Measurements from ENCODE around the gene ZNF662. TPM values are rescaled to one million over a fixed set of nuclear protein-coding genes. Genes with fewer than 3 reads are reported as not detected.
A peak's percentile ranks its signal among the peaks of the same experiment; 100 is the strongest.

ZNF662 gene
- total and polyA plus RNA-seq, 9 of the 15 experiments (the other 6 are each of a cell fraction or from before 2014, with no cell fraction given): 0.07 to 0.55 (median 0.27) TPM

DNA sequence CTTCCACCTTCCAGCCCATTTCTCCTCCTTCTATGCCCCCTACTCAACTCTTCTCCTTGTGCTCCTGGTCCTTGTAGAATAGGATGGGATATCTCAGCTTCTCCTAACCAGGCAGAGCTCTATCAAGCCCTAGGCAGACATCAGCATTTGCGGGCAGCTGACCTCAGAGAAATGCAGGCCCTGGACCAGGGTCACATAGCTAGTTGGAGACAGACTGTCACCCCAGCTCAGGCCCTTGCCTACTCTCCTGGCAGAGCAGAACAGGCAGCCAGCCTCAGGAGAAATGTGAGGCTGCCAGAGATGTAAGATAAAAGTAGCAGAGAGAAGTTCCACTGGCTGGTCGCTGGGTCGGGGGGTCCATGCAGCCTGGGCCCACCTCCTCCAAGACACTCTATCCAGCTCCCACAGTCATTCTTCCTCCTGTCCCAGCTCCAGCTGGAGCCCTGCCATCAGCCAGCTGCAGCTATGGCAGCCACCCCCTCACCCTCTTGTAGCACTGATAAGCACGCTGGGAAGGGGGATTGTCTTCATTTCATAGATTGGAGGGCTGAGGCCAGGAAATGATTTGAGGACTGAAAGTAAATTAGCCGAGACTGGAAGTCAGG is 34.2 kb upstream of the ZNF662 start (continued):
- TF ChIP-seq SRF (CRISPR knock-in tag; IDR thresholded peaks at IDR 0.05) (no peak), MEIS2 (IDR thresholded peaks at IDR 0.05; ENCODE audit: partially characterized antibody) (no peak), PHB (CRISPR knock-in tag; IDR thresholded peaks at IDR 0.05) (no peak), KDM1A (IDR thresholded peaks at IDR 0.05) (peak; percentile 9 to 26; a peak in 1 of 4 replicates), MYBL2 (IDR thresholded peaks at IDR 0.05; ENCODE audit: low read depth) (no peak), MYBL2 (CRISPR knock-in tag; IDR thresholded peaks at IDR 0.05; ENCODE audit: borderline replicate concordance) (no peak), PURB (CRISPR knock-in tag; IDR thresholded peaks at IDR 0.05; ENCODE audit: low read depth) (no peak), NFXL1 (CRISPR knock-in tag; IDR thresholded peaks at IDR 0.05) (no peak), LEF1 (IDR thresholded peaks at IDR 0.05) (no peak), NCOR1 (IDR thresholded peaks at IDR 0.05) (peak; percentile 13; the same call in 1 of the 2 replicates), EGR1 (conservative IDR thresholded peaks at IDR 0.05) (peak; percentile 59), ZBTB9 (CRISPR knock-in tag; IDR thresholded peaks at IDR 0.05) (no peak), TEAD1 (CRISPR knock-in tag; IDR thresholded peaks at IDR 0.05) (no peak), FOXK1 (CRISPR knock-in tag; IDR thresholded peaks at IDR 0.05; ENCODE audit: borderline replicate concordance) (no peak), HDAC1 (IDR thresholded peaks at IDR 0.05) (no peak), ZNF785 (CRISPR knock-in tag; IDR thresholded peaks at IDR 0.05) (no peak), ELF2 (CRISPR knock-in tag; IDR thresholded peaks at IDR 0.05) (no peak), MCM3 (IDR thresholded peaks at IDR 0.05) (no peak), HOXB6 (CRISPR knock-in tag; IDR thresholded peaks at IDR 0.05; ENCODE audit: borderline replicate concordance) (no peak), HNRNPL (IDR thresholded peaks at IDR 0.05; ENCODE audit: low read depth, low read length) (no peak), CBFA2T2 (conservative IDR thresholded peaks at IDR 0.05) (peak; percentile 70)
- TF ChIP-seq, protein P1, sequence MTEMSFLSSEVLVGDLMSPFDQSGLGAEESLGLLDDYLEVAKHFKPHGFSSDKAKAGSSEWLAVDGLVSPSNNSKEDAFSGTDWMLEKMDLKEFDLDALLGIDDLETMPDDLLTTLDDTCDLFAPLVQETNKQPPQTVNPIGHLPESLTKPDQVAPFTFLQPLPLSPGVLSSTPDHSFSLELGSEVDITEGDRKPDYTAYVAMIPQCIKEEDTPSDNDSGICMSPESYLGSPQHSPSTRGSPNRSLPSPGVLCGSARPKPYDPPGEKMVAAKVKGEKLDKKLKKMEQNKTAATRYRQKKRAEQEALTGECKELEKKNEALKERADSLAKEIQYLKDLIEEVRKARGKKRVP (CRISPR knock-in tag; IDR thresholded peaks at IDR 0.05): no peak
- TF ChIP-seq, protein P2, sequence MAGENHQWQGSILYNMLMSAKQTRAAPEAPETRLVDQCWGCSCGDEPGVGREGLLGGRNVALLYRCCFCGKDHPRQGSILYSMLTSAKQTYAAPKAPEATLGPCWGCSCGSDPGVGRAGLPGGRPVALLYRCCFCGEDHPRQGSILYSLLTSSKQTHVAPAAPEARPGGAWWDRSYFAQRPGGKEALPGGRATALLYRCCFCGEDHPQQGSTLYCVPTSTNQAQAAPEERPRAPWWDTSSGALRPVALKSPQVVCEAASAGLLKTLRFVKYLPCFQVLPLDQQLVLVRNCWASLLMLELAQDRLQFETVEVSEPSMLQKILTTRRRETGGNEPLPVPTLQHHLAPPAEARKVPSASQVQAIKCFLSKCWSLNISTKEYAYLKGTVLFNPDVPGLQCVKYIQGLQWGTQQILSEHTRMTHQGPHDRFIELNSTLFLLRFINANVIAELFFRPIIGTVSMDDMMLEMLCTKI (IDR thresholded peaks at IDR 0.05; ENCODE audit: partially characterized antibody): no peak

Data from K562 (cell line).